ACC112 (cell line): ENCODE results near the gene SIDT2.
"Not testable (repeated sequence)": the region's sequence is repeated elsewhere in the genome, so short reads cannot be mapped to it uniquely, and the experiment has no call there.

Experiments
- H2AFZ ChIP-seq: fragments of 200-600 bp; sonication (generic); one replicate; pipeline ENCODE4 v1.6.0; 2017; ENCODE audit warnings: antibody characterized with exemption, low read length; ENCODE audit not compliant: unreplicated experiment
- H3K27ac ChIP-seq: fragments of 200-600 bp; sonication (generic); 2 replicates; pipeline ENCODE4 v1.5.1; 2014; ENCODE audit warnings: low read depth, mild to moderate bottlenecking, antibody characterized with exemption, low read length, moderate library complexity
- H3K27me3 ChIP-seq: fragments of 200-600 bp; sonication (generic); 2 replicates; pipeline ENCODE4 v1.6.1; 2014; ENCODE audit warnings: mild to moderate bottlenecking, antibody characterized with exemption, low read length, moderate library complexity, mixed read lengths; ENCODE audit not compliant: insufficient read depth
- H3K36me3 ChIP-seq: fragments of 200-600 bp; sonication (generic); 2 replicates; pipeline ENCODE4 v1.6.1; 2016; ENCODE audit warnings: mild to moderate bottlenecking, antibody characterized with exemption, low read length, moderate library complexity, mixed read lengths; ENCODE audit not compliant: insufficient read depth
- H3K4me1 ChIP-seq: fragments of 200-600 bp; sonication (generic); one replicate; pipeline ENCODE4 v1.6.1; 2016; ENCODE audit warnings: low read length, mixed read lengths; ENCODE audit not compliant: insufficient read depth, unreplicated experiment, control insufficient read depth
- H3K4me3 ChIP-seq: fragments of 200-600 bp; sonication (generic); 2 replicates; pipeline ENCODE4 v1.5.1; 2014; ENCODE audit warnings: mild to moderate bottlenecking, low read depth, low read length
- H3K79me2 ChIP-seq: fragments of 200-600 bp; sonication (generic); one replicate; pipeline ENCODE4 v1.6.0; 2016; ENCODE audit warnings: low read length; ENCODE audit not compliant: control insufficient read depth, unreplicated experiment, insufficient read depth

SIDT2 gene

GRCh38 chr11:117181586-117182550 is 3.3 kb downstream of the SIDT2 start:
- Histone ChIP-seq H3K27ac (no peak overlapping the region), H3K36me3 (no peaks in the 10 kb centered on the region), H3K27me3 (no peaks in the 10 kb centered on the region), H3K4me1 (peaks cover 25% of the 10 kb centered on the region), H3K4me3 (no peak overlapping the region), H3K79me2 (peaks cover 11% of the 10 kb centered on the region), H2AFZ (no peak overlapping the region)

- Histone ChIP-seq H2AFZ (no peak overlapping the region), H3K4me1 (peaks cover 24% of the 10 kb centered on the region), H3K36me3 (no peaks in the 10 kb centered on the region), H3K4me3 (no peak overlapping the region), H3K27me3 (no peaks in the 10 kb centered on the region), H3K27ac (no peak overlapping the region), H3K79me2 (peaks cover 11% of the 10 kb centered on the region)
Measured at GRCh38 chr11:117182551-117182935, 4.0 kb downstream of the SIDT2 start.

GRCh38 chr11:117183178-117183577 is 4.6 kb downstream of the SIDT2 start:
- not testable (repeated sequence) for H3K27ac ChIP-seq, H3K4me3 ChIP-seq, H3K27me3 ChIP-seq, H2AFZ ChIP-seq, H3K36me3 ChIP-seq
- Histone ChIP-seq H3K4me1 (peaks cover 18% of the 10 kb centered on the region), H3K79me2 (peaks cover 11% of the 10 kb centered on the region)

- peaks cover 17% of the 10 kb centered on the region for H3K4me1 ChIP-seq
- H2AFZ ChIP-seq, result no peak overlapping the region
- no peak overlapping the region for H3K27ac ChIP-seq
- H3K79me2 ChIP-seq, result peaks cover 11% of the 10 kb centered on the region
- H3K36me3 ChIP-seq, result no peaks in the 10 kb centered on the region
- no peak overlapping the region for H3K4me3 ChIP-seq
- no peaks in the 10 kb centered on the region for H3K27me3 ChIP-seq
Measured at GRCh38 chr11:117183724-117184349, 5.3 kb downstream of the SIDT2 start.

GRCh38 chr11:117185736-117186430 is 7.3 kb downstream of the SIDT2 start:
- Histone ChIP-seq H3K36me3 (no peaks in the 10 kb centered on the region), H3K4me3 (no peak overlapping the region), H3K79me2 (no peaks in the 10 kb centered on the region), H3K27ac (no peak overlapping the region), H2AFZ (no peak overlapping the region), H3K27me3 (no peaks in the 10 kb centered on the region), H3K4me1 (peaks cover 3% of the 10 kb centered on the region)

GRCh38 chr11:117186431-117186761 is 7.9 kb downstream of the SIDT2 start:
- H3K27ac ChIP-seq, result no peak overlapping the region

GRCh38 chr11:117187007-117187406 is 8.5 kb downstream of the SIDT2 start:
- Histone ChIP-seq H3K27me3 (no peaks in the 10 kb centered on the region), H3K36me3 (no peaks in the 10 kb centered on the region), H3K4me1 (no peaks in the 10 kb centered on the region), H2AFZ (no peak overlapping the region), H3K27ac (no peak overlapping the region), H3K79me2 (no peaks in the 10 kb centered on the region), H3K4me3 (no peak overlapping the region)

More at GRCh38 chr11:117186431-117186761, 7.9 kb downstream of the SIDT2 start:
- no peaks in the 10 kb centered on the region for H3K4me1 ChIP-seq
- H2AFZ ChIP-seq, result no peak overlapping the region
- no peaks in the 10 kb centered on the region for H3K36me3 ChIP-seq
- H3K79me2 ChIP-seq, result no peaks in the 10 kb centered on the region
- no peaks in the 10 kb centered on the region for H3K27me3 ChIP-seq
- H3K4me3 ChIP-seq, result no peak overlapping the region

GRCh38 chr11:117187428-117187798 is 8.9 kb downstream of the SIDT2 start:
- Histone ChIP-seq H3K36me3 (no peaks in the 10 kb centered on the region), H3K27ac (no peak overlapping the region), H3K27me3 (no peaks in the 10 kb centered on the region), H2AFZ (no peak overlapping the region), H3K4me3 (no peak overlapping the region), H3K4me1 (no peaks in the 10 kb centered on the region), H3K79me2 (no peaks in the 10 kb centered on the region)

GRCh38 chr11:117187799-117188481 is 9.4 kb downstream of the SIDT2 start:
- Histone ChIP-seq H3K4me3 (no peak overlapping the region), H3K79me2 (no peaks in the 10 kb centered on the region), H3K27ac (no peak overlapping the region), H3K4me1 (no peaks in the 10 kb centered on the region), H3K27me3 (no peaks in the 10 kb centered on the region), H2AFZ (no peak overlapping the region), H3K36me3 (no peaks in the 10 kb centered on the region)

- no peaks in the 10 kb centered on the region for H3K4me1 ChIP-seq
- H3K4me3 ChIP-seq, result no peak overlapping the region
- H3K27ac ChIP-seq, result no peak overlapping the region
- no peaks in the 10 kb centered on the region for H3K79me2 ChIP-seq
- no peak overlapping the region for H2AFZ ChIP-seq
- no peaks in the 10 kb centered on the region for H3K36me3 ChIP-seq
- no peaks in the 10 kb centered on the region for H3K27me3 ChIP-seq
Measured at GRCh38 chr11:117188620-117189081, 10.1 kb downstream of the SIDT2 start.
